GM06990 (cell line): ENCODE measurements around the gene HCRTR2.

Source experiments
- DNase-seq: peaks from one replicate; pipeline ENCODE4 v3.0.0-alpha.2; 2011; ENCODE audit not compliant: insufficient read length; ENCODE audit errors: extremely low read depth
- H3K27me3 ChIP-seq: replicated peaks from 2 replicates; pipeline ENCODE4 v1.6.0; 2011; ENCODE audit warnings: low read length; ENCODE audit not compliant: control insufficient read depth, insufficient read depth
- H3K36me3 ChIP-seq: 2 replicates; pipeline ENCODE4 v1.5.1; 2011; ENCODE audit warnings: low read length; ENCODE audit not compliant: control insufficient read depth, insufficient read depth
- H3K4me3 ChIP-seq: replicated peaks from 2 replicates; pipeline ENCODE4 v1.5.1; 2011; ENCODE audit warnings: low read depth, mild to moderate bottlenecking, control low read depth, low read length
- TF ChIP-seq, protein P1 (sequence below): IDR thresholded peaks from 2 replicates; pipeline ENCODE4 v1.5.1; 2011; ENCODE audit warnings: low read length, control low read depth, mild to moderate bottlenecking, inconsistent platforms; ENCODE audit not compliant: insufficient read depth, poor library complexity, severe bottlenecking

The HCRTR2 gene

DNA sequence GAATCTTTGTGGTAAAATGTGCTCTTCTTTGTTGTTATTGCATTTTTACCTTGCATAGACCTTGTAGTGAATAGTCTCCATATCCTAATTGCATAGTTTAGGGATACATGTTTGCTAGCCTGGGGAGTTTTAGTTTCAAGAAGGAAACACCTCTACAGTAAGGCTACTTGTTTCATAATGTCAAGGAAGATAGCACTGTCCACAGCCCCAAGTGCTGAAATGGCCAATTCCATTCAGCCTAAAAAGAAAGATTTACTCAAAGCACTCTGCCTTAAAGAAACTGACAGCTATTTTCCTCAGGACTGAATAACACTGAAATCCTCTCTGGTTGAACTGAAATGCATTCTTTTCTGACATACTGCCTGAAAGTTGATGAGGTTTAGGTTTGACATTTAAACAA lies 2.6 kb downstream of the HCRTR2 start:
- no peak for DNase-seq

DNA sequence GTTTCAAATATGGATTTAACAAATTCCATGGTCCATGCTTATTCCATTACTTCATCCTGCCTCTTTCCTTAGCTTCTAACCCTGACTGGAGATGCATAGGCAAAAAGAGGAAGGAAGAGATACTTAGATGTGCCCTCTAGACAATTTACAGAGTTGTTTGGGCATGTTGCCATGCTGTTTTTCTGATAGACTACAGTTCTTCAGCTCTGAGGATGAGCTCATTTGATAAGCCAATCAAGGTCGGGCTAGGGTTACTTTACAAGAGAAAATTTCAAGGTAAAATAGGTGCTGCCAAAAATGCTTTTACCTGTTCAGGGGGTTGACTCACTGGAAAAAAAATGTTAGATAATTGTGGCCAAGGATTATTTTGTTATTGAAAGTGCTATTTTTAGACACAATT lies 5.9 kb downstream of the HCRTR2 start:
- Histone ChIP-seq H3K4me3 (no peak overlapping the region), H3K36me3 (no peaks in the 10 kb centered on the region), H3K27me3 (no peaks in the 10 kb centered on the region)
- TF ChIP-seq, protein P1, sequence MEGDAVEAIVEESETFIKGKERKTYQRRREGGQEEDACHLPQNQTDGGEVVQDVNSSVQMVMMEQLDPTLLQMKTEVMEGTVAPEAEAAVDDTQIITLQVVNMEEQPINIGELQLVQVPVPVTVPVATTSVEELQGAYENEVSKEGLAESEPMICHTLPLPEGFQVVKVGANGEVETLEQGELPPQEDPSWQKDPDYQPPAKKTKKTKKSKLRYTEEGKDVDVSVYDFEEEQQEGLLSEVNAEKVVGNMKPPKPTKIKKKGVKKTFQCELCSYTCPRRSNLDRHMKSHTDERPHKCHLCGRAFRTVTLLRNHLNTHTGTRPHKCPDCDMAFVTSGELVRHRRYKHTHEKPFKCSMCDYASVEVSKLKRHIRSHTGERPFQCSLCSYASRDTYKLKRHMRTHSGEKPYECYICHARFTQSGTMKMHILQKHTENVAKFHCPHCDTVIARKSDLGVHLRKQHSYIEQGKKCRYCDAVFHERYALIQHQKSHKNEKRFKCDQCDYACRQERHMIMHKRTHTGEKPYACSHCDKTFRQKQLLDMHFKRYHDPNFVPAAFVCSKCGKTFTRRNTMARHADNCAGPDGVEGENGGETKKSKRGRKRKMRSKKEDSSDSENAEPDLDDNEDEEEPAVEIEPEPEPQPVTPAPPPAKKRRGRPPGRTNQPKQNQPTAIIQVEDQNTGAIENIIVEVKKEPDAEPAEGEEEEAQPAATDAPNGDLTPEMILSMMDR = no peak
- DNase-seq = no peak

More for the DNA sequence above, 2.6 kb downstream of the HCRTR2 start:
- Histone ChIP-seq H3K27me3 (no peaks in the 10 kb centered on the region), H3K4me3 (no peak overlapping the region), H3K36me3 (no peaks in the 10 kb centered on the region)
- TF ChIP-seq, protein P1 = no peak

DNA sequence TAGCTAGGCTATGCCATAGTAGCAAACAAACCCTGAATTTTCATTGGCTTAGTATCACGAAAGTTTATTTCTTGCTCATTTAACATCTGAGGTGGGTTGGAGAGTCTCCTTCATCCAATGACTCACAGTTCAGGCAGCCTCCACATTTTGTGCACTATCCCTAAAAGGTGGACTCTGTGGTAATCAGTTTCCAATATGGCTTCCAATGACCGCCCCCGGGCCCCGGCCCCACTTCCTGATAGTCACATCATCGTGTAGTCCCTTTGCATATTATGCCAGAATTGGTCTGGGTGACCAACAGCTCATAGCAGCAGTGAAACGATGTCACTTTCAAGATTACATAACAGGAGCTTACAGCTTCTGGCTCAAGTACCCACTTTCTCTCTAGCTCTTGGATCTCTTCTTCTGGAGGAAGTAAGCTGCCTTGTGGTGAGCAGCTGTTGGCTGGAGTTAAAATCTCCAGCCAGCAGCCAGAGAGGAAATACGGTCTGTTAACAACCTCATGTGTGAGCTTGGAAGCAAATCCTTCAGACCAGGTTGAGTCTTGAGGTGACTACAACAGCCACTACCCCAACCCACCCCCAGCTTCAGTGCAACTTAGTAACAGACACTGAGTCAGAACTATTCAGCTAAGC lies 7.8 kb downstream of the HCRTR2 start:
- H3K4me3 ChIP-seq = no peak overlapping the region
- no peaks in the 10 kb centered on the region for H3K27me3 ChIP-seq
- no peaks in the 10 kb centered on the region for H3K36me3 ChIP-seq
- TF ChIP-seq, protein P1 = no peak
- DNase-seq = no peak

DNA sequence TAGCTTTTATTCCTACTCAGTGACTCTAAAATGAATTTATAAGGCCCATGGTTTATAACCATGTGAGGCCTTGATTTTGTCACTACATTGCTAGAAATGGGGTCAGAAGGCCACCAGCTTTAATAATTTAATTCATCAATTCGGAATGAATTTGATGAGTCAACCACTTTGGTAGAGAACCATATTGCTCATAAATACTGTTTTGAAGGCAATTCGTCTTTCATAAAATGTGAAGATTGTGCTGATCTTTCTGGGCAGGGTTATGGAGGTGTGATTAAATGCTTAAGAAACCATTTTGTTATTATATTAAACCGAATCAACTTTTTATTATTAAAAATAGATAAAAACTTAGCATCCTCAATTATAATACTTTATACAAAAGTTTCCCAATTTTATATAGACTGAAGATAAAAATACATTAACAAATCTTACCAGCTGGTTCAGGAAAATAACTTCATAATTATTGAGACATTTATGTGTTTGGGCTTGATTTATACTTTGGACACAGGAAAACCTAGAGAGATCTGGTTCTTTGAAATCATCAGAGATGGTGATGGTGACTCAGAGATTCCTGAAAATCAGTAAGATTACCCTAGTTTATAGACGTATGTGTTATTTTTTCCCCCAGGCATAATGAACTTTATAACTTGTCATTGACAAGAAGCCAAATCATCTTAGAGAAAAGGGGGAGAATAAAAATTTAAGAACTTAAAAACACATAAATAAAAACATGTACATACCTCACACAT lies 10.6 kb downstream of the HCRTR2 start:
- no peak for DNase-seq
- no peak overlapping the region for H3K4me3 ChIP-seq
- TF ChIP-seq, protein P1 = no peak
- no peaks in the 10 kb centered on the region for H3K27me3 ChIP-seq
- H3K36me3 ChIP-seq = no peaks in the 10 kb centered on the region

DNA sequence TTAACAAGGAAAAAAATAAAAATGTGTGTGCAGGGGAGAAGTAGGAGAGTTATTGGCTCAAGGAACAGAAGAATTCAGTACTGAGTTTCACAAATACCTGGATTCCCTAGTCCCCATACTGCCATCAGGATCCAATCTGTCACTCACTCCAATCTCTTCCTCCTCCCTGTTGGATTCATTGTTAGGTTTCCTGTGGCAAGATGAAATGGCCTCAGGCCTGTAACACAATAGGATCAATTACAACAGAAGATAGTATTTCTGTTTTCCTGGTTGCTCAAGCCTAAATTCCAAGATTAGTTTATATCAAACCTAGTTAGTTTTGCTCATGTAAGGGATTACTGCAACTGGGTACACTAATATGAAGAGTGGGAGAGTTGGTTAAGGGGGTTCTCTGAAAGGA lies 24.4 kb downstream of the HCRTR2 start:
- no peak for DNase-seq
- no peaks in the 10 kb centered on the region for H3K27me3 ChIP-seq
- no peak overlapping the region for H3K4me3 ChIP-seq
- TF ChIP-seq, protein P1 = no peak
- H3K36me3 ChIP-seq = no peaks in the 10 kb centered on the region

DNA sequence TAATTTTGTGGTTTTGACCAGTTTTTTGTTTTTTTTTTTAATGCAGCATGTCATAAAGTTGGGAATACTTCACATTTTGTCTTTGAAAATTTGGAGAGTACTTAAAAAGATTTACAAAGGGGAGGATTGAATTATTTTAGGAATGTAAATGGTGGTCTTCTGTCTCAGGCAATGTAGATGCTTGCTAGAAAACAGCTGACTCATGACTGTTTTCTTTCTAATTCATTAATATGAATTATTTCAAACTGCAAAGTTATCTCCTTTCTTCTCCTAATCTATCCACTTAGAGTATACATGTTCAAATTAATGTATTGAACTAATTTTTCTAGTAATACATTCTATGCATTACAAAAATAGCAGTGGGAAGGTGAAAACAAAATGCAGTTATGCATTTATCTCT lies 24.9 kb downstream of the HCRTR2 start:
- Histone ChIP-seq H3K36me3 (no peaks in the 10 kb centered on the region), H3K27me3 (no peaks in the 10 kb centered on the region), H3K4me3 (no peak overlapping the region)
- TF ChIP-seq, protein P1 = no peak
- DNase-seq = no peak
